Activated CD8-positive, alpha-beta T cell treated with anti-CD3 and anti-CD28 coated beads for 36 hours (primary cell): ENCODE measurements around the gene C16orf89. TPM values are rescaled to one million over a fixed set of nuclear protein-coding genes. Genes with fewer than 3 reads are reported as not detected.
"Not testable (repeated sequence)": the region's sequence is repeated elsewhere in the genome, so short reads cannot be mapped to it uniquely, and the experiment has no call there.

Experiments used
- ATAC-seq: fragments of 200-7000 bp; cut with Tn5 transposase; one replicate; pipeline ENCODE4 v1.10.0; 2021; ENCODE audit warnings: mild to moderate bottlenecking, moderate library complexity
- CTCF ChIA-PET: fragments of 350-600 bp; sonication (Branson Sonifier 250); formaldehyde crosslinking; loops from one replicate; lab custom pipeline; 2021; ENCODE audit warnings: antibody characterized with exemption; lab: Charles Lee
- POLR2A ChIA-PET: fragments of 350-600 bp; sonication (Branson Sonifier 250); formaldehyde crosslinking; loops from one replicate; lab custom pipeline; 2021; ENCODE audit warnings: antibody characterized with exemption; lab: Charles Lee
- DNase-seq: peaks from one replicate; pipeline ENCODE4 v3.0.0-alpha.2; 2020
- H3K27ac Mint-ChIP-seq: one replicate; pipeline ENCODE4 v1.8.0; 2021; ENCODE audit warnings: mild to moderate bottlenecking, mixed read lengths
- H3K27me3 Mint-ChIP-seq: one replicate; pipeline ENCODE4 v1.8.0; 2021; ENCODE audit warnings: mixed read lengths
- H3K36me3 Mint-ChIP-seq: one replicate; pipeline ENCODE4 v1.8.0; 2021; ENCODE audit warnings: low read depth, mixed read lengths
- H3K4me1 Mint-ChIP-seq: one replicate; pipeline ENCODE4 v1.8.0; 2021; ENCODE audit warnings: low read depth, mixed read lengths
- H3K4me3 Mint-ChIP-seq: one replicate; pipeline ENCODE4 v1.8.0; 2021; ENCODE audit warnings: mild to moderate bottlenecking, moderate library complexity, mixed read lengths
- H3K9me3 Mint-ChIP-seq: one replicate; pipeline ENCODE4 v1.8.0; 2021; ENCODE audit warnings: mixed read lengths
- CTCF ChIP-seq: fragments of 200-600 bp; IDR thresholded peaks from one replicate; pipeline ENCODE4 v1.8.0; 2022; ENCODE audit warnings: antibody characterized with exemption, mild to moderate bottlenecking
- intact Hi-C: fragments of 100-400 bp; cut with micrococcal nuclease; formaldehyde crosslinking; loops from one replicate; pipeline ENCODE4 v1.10.0; 2022
- total RNA-seq, 2 experiments: library from RNA; stranded (reverse); gene quantifications; one replicate each; pipeline ENCODE4 v1.2.3, GENCODE V29; 2021

The C16orf89 gene, protein sequence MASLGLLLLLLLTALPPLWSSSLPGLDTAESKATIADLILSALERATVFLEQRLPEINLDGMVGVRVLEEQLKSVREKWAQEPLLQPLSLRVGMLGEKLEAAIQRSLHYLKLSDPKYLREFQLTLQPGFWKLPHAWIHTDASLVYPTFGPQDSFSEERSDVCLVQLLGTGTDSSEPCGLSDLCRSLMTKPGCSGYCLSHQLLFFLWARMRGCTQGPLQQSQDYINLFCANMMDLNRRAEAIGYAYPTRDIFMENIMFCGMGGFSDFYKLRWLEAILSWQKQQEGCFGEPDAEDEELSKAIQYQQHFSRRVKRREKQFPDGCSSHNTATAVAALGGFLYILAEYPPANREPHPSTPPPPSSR
- not detected for total RNA-seq

DNA sequence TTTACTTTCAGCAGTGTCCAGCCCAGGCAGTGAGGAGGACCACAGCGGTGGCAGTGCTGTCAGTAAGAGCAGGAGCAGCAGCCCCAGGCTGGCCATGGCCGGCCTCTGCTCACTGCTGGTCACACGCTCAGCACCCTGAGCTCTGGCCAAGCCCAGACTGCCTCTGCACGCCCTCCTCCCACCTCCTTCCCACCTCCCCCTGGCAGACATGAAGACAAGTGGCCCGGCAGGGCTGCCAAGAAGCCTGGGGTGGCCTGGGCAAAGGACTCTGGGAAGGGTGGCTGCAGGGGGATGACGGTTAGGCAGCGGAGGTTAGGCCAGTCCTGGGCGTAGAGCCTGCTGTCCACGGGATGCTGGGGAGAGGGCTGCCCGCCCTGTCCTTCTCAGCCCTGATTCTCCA, at the start of gene C16orf89:
Gene C16orf89, minus strand, starts transcription at position 144 of the 400 bp plus-strand sequence. Its CDS starts 48 bp downstream, at position 96.
- Mint-ChIP-seq H3K27me3 (no peaks in the 10 kb centered on the region), H3K4me3 (no peak within 1 kb of the TSS), H3K36me3 (no peaks in the 10 kb centered on the region), H3K27ac (no peak within 1 kb of the TSS), H3K9me3 (no peaks in the 10 kb centered on the region), H3K4me1 (peaks cover 2% of the 10 kb centered on the region)
- ChIA-PET POLR2A (interaction anchor here (0.7 to 1.1 kb wide), 2 partner anchors 32 to 33 kb away, joined by 3 read pairs; partner anchors contain the start of gene NAGPA), CTCF (interaction anchor here (1.6 kb wide), 1 partner anchor 9 kb away, joined by 4 read pairs; no protein-coding TSS in a partner anchor)
- no peak for ATAC-seq
- intact Hi-C loops, result no loop called here
- no peak for TF ChIP-seq CTCF
- no peak for DNase-seq

DNA sequence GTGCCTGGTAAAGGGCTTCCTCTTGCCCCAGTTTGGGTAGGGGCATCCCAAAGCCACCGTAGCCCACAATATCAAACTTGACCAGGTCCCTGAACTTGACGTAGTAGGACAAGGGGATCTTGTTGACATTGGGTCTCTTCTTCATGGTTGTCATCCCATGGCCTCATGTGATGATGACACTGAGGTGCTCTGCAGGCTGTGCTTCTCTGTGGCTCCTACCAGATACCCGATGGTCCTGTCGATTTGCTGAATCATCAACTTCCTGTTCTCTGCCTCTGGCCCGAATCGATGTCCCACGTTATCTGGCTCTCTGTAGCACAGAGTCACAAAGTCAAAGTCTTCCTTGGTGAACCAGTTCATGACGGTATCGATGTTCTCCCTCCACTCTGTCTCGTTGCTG, 45.2 kb upstream of the C16orf89 start:
- H3K4me3 Mint-ChIP-seq, H3K27ac Mint-ChIP-seq, POLR2A ChIA-PET, H3K36me3 Mint-ChIP-seq, H3K4me1 Mint-ChIP-seq, H3K27me3 Mint-ChIP-seq, H3K9me3 Mint-ChIP-seq, CTCF ChIA-PET, intact Hi-C loops, DNase-seq, ATAC-seq: not testable (repeated sequence)

- Mint-ChIP-seq H3K4me1 (no peaks in the 10 kb centered on the region), H3K27me3 (peaks cover 3% of the 10 kb centered on the region), H3K9me3 (no peaks in the 10 kb centered on the region), H3K4me3 (no peak overlapping the region), H3K27ac (no peak overlapping the region), H3K36me3 (no peaks in the 10 kb centered on the region)
- TF ChIP-seq CTCF, result no peak
- no peak for DNase-seq
- CTCF ChIA-PET, result no interaction called here
- POLR2A ChIA-PET, result no interaction called here
- ATAC-seq, result no peak
- intact Hi-C loops, result no loop called here
Measured at GRCh38 chr16:5108505-5109158, 42.9 kb upstream of the C16orf89 start.

DNA sequence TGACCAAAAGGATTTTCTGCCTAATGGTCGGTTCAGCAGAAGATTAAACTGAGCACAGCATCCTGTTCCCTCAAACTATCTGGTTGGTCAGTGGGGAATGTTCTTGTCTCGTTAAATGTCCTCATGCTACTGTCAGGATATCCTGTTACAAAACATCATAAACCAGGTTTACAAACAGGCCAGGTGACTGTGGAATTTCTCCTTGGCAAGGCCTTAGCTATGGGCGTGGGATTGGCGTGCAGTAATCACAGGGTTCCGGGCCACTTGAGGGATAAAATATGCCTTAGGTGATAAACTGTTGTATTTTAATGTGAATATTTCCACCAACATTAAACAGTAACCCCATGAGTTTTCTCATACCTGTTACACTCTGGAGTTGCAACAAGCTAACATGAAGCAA, 39.3 kb upstream of the C16orf89 start:
- DNase-seq, ATAC-seq, intact Hi-C loops, H3K9me3 Mint-ChIP-seq, H3K27me3 Mint-ChIP-seq, H3K36me3 Mint-ChIP-seq, H3K27ac Mint-ChIP-seq, H3K4me1 Mint-ChIP-seq, POLR2A ChIA-PET, CTCF ChIA-PET, H3K4me3 Mint-ChIP-seq: not testable (repeated sequence)

DNA sequence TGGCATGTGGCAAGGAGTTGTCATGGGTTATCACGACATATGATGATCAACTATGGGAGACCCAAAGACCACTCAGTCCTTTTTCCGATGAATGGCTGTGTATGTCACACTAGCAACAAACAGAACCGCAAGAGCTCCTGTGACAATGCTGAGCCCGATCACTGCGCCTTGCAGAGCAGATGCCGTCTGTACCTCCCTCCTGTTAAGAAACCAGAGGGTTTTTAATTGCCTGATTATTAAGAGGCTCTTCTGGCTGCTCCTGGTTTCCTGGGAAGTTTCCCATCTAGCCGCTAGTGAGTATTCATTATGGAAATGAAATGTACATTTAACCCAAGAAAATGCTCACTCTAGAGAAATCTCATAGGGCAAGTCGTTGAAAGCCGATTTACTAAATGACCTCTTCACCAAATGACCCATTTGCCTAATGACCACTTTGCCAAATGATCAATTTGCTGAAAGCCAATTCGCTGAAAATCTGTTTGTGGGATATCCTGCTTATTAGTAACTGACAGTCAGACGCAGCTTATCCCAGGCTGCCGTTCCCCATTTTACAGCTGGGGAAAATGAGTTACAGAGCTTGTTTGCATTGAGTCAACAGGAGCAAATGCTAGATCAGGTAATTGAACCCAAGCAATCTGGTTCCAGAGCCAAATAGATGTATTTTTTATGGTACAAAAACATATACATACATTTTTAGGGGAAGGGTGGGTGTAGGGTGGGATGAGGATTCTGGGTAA, 37.7 kb upstream of the C16orf89 start:
- H3K9me3 Mint-ChIP-seq, H3K27me3 Mint-ChIP-seq, DNase-seq, H3K4me3 Mint-ChIP-seq, H3K27ac Mint-ChIP-seq, H3K36me3 Mint-ChIP-seq, H3K4me1 Mint-ChIP-seq, ATAC-seq, intact Hi-C loops, POLR2A ChIA-PET, CTCF ChIA-PET: not testable (repeated sequence)

DNA sequence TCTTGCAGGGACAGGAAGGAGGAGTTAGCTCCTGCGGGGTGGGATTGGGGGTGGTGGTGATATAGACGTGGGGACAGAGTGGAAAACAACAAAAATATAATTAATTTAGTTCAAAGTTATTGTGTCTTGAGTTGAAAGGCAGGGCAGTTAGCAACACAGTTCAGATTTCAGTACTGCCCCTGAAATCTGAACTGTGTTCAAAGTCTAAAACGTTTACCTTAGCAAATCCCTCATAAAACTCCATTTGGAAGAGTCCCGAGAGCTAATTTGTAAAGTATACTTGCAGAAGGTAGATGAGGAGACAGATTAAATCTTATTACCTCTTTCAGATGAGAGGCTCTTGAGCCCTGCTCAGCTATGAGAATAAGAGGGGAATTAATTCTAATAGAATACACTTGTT, 33.4 kb upstream of the C16orf89 start:
- H3K9me3 Mint-ChIP-seq, ATAC-seq, H3K27me3 Mint-ChIP-seq, DNase-seq, POLR2A ChIA-PET, CTCF ChIA-PET, H3K36me3 Mint-ChIP-seq, intact Hi-C loops, H3K27ac Mint-ChIP-seq: not testable (repeated sequence)
- H3K4me1 Mint-ChIP-seq, result peaks cover 19% of the 10 kb centered on the region
- peak overlapping the region; percentile 88 for H3K4me3 Mint-ChIP-seq

DNA sequence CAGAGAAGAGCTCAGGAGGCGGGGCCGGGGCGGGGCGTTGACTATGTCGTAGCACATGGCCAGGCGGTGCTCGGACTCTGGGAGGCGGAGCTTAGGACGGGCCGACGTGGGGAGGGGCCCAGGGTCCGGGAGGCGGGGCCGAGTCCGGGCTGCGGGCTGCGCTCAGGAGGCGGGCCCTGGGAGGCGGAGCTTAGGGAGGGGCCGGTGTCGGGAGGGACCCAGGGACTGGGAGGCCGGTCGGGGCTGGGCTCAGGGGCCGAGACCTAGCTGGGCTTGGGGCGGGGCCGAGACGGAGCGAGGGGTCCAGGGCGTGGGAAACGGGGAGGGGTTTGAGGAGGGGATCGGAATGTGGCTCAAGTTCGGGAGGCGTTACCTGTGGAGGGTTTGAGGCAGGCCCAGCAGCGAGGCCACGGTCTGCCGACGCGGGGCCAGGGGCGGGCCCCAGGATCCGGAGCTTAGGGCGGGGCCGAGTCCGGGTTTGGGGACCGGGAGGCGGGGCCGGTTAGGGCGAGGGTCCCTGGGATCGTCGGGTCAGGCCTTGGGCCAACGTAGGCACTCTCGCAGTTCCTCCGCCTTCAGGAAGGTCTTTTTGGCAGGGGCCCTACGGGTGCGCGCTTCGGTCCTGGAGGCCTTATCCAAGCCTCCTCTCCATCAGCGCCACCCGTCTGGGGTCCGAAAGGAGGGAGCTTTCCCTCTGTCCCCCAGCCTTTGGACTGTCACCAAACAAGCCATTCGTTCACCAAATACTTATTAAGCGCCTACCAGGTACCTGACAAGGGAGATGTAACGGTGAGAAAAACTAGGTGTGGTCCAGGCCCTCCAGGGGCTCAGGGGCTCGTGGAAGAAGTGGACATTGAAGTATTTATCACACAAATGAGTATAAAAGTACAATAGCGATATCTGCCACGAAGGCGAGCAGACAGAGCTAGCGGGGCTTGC, 32.7 kb upstream of the C16orf89 start:
- CTCF ChIA-PET, intact Hi-C loops: not testable (repeated sequence)

DNA sequence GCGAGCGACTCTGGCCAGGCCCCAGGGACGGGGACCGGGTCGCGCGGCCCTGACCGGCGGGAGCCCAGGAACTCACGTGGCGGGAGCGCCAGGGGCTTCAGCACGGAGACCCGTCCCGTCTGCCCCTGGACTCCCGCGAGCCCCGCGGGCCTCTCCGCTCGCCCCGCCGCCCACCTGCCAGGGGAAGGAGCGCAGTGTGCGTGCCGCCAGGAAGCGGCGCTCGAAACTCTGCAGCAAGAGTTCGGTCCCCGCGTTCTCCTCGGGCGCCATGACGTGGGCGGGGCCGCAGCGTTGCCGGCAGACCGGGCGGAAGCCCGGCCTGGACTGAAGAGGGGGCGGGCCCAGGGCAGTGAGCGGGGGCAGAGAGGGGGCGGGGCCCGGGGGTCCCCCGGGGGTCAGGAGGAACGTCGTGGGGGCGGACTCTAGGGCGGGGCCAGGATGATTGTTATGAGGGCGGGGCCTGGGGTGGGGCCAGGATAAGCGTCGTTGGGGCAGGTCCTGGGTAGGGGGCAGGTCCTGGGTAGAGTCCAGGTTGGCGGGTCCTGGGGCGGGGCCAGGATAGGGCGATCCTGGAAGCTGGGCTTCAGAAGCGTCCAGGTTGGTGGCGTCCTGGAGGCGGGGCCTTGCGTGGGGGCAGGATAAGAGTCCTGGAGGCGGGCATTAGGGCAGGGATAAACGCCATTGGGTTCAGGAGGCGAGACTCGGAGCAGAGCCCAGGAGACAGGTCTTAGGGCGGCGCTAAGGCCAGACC, 31.9 kb upstream of the C16orf89 start, which contains the start of gene EEF2KMT:
Gene EEF2KMT, minus strand, starts transcription at position 326 of the 751 bp plus-strand sequence. Its CDS starts 56 bp downstream, at position 270.
- H3K9me3 Mint-ChIP-seq, CTCF ChIA-PET, H3K36me3 Mint-ChIP-seq, POLR2A ChIA-PET, intact Hi-C loops, H3K27me3 Mint-ChIP-seq: not testable (repeated sequence)
- peak within 1 kb of the TSS; percentile 88 for H3K4me3 Mint-ChIP-seq
- H3K27ac Mint-ChIP-seq, result peak within 1 kb of the TSS; percentile 93
- peaks cover 19% of the 10 kb centered on the region for H3K4me1 Mint-ChIP-seq
- ATAC-seq (peak; percentile 100), DNase-seq (peak; percentile 99)

More for the DNA sequence above, 32.7 kb upstream of the C16orf89 start:
- ATAC-seq, H3K27me3 Mint-ChIP-seq, H3K36me3 Mint-ChIP-seq, POLR2A ChIA-PET, H3K9me3 Mint-ChIP-seq: not testable (repeated sequence)
- Mint-ChIP-seq H3K4me1 (peaks cover 19% of the 10 kb centered on the region), H3K27ac (peak overlapping the region; percentile 93), H3K4me3 (peak overlapping the region; percentile 88)
- DNase-seq, result peak; percentile 71
